ENCODE data around the gene DNAI4.
"Not testable (repeated sequence)": the region's sequence is repeated elsewhere in the genome, so short reads cannot be mapped to it uniquely, and the experiment has no call there.

The DNAI4 gene

DNA sequence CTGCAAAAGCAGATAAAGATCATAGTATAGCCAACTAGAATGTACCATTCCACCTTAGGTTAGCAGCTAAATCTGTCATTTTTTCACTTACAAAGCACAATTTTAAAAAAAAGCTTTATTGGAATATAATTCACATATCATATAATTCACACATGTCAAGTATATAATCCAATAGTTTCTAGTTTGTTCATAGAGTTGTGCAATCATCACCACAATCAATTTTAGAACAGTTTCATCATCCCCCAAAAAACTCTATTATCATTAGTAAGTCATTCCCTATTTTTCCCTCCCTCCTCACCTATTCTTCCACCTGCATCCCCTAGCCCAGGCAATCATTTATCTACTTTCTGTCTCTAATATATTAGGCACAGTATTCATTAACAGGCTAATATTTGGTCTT, 91.5 kb downstream of the DNAI4 start:
- DNase-seq (ENCODE audit: low read depth in 2 of 3, low spot score in 2 of 3): no peak

DNA sequence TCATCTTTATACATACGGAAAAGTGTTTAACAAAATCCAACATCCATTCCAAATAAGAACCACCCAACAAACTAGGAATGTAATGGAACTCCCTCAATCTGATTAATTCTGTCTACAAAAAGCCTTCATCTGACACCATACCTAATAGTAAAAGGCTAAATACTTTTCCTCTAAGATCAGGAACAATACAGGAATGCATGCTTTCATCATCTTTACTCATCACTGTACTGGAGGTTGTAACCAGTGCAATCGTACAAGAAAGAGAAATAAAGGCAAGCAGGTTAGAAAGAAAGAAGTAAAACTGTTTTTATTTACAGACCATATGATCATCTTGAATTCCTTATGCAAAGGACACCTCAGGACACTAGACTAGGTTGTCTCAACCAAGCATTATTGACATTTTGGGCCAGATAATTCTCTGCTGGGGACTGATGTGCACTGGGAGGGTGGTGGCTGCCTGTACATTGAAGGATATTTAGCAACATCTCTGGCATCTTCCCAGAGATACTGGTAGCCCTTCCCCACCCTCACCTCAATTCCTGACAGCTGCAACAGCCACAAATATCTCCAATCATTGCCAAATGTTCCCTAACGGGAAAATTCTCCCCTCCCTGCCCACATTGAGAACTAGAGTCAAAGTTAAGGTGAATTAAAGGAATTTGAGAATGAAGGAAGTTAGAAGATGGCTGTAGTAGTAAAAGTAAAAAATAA, 93.0 kb downstream of the DNAI4 start:
- DNase-seq (ENCODE audit: low read depth in 2 of 3, low spot score in 2 of 3): no peak

GRCh38 chr1:66824771-66825170, 99.9 kb downstream of the DNAI4 start:
- DNase-seq (ENCODE audit: low read depth in 2 of 3, low spot score in 2 of 3): no peak

- no peak for DNase-seq (ENCODE audit: low read depth in 2 of 3, low spot score in 2 of 3)
Observed at GRCh38 chr1:66809736-66810326, 114.8 kb downstream of the DNAI4 start.

GRCh38 chr1:66809245-66809644, 115.4 kb downstream of the DNAI4 start:
- DNase-seq (ENCODE audit: low read depth in 2 of 3, low spot score in 2 of 3): no peak

GRCh38 chr1:66795839-66796238, 128.8 kb downstream of the DNAI4 start:
- DNase-seq (ENCODE audit: low read depth in 2 of 3, low spot score in 2 of 3): not testable (repeated sequence)

DNA sequence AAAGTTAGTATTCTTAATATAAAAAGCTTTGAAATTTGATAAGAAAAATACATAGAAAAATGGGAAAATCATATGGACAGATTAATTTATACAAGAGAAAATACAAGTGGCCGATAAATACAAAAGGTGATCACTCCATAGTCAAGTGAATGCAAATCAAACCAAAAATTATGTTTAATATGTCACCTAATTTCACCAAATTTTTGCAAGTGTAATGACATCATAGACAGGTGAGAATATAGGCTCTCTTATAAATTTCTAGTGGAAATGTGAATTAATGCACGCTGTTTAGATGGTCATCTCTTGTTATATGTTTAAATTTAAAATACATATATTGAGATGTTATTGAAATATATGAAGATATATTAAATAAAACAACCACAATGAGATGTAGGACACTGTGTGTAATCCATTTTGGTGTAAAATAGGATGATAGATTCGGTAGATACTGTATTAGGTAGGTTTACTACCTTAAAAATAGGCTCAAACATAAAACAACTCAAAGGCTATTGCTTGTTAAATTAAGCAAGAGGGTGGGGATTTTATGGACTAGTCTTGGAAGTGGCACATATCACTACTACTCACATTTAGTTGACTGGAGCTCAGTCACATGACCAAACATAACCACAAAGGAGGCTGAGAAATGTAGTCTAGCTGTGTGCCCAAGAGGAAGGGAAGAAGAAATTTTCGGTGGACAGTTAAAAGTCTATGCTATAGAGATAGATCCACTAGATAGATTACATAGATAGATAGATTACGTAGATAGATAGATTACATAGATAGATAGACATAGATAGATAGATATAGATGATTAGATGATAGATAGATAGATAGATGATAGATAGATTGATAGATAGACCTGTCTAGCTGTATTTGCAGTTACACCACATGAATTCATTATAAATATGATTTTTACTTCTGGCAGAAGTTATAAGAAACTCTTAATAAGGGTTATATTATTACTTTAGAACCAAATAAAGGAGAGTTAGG, 132.7 kb downstream of the DNAI4 start:
- no peak for DNase-seq (ENCODE audit: low read depth in 2 of 3, low spot score in 2 of 3)

GRCh38 chr1:66788231-66788939, 136.3 kb downstream of the DNAI4 start:
- DNase-seq (ENCODE audit: low read depth in 2 of 3, low spot score in 2 of 3): peak in 1 of 3 experiments; percentile 4

- DNase-seq (ENCODE audit: low read depth in 2 of 3, low spot score in 2 of 3): no peak
Observed at GRCh38 chr1:66787641-66788040, 137.0 kb downstream of the DNAI4 start.

DNA sequence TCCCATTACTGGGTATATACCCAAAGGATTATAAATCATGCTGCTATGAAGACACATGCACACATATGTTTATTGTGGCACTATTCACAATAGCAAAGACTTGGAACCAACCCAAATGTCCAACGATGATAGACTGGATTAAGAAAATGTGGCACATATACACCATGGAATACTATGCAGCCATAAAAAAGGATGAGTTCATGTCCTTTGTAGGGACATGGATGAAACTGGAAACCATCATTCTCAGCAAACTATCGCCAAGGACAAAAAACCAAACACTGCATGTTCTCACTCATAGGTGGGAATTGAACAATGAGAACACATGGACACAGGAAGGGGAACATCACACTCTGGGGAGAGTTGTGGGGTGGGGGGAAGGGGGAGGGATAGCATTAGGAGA, 138.9 kb downstream of the DNAI4 start:
- DNase-seq (ENCODE audit: low read depth in 2 of 3, low spot score in 2 of 3): not testable (repeated sequence)

- no peak for DNase-seq (ENCODE audit: low read depth in 2 of 3, low spot score in 2 of 3)
Observed at GRCh38 chr1:66779475-66780078, 145.1 kb downstream of the DNAI4 start.

DNA sequence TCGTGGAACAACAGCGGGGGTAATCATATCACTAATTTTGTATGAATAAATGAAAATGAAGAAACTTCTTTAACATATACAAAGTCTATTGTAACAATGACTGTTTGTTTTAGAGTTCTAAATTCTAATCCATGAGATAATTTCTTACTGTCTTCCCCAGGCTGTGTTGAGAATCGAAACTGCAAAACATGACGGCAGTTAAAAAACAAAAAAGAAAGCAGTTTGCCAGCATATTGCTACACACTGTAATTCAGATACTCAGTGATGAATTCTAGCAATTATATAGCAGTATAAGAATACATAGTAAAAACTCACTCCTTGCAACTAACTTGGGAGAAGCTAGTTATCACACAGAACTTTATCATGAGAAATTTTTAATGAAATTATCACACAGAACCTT, 145.7 kb downstream of the DNAI4 start:
- no peak for DNase-seq (ENCODE audit: low read depth in 2 of 3, low spot score in 2 of 3)

DNA sequence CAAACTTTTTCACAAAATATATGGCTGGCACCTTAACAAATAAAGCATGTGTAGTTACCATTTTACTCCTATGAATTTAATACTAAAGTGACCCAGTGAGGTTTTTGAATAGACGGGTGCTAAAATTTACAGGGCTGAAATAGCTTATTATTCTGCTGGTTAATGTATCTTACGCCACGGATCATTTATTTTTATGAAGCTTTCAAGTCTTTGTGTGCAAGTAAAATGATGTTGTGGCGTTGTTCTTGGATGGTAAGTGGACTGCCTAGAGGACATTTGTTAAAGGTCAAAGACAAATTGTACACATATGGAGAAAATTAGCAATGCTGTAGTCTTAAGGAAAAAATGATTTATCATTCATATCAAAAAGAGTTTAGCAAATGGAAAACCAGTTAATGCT, 146.4 kb downstream of the DNAI4 start:
- DNase-seq (ENCODE audit: low read depth in 2 of 3, low spot score in 2 of 3): no peak

DNA sequence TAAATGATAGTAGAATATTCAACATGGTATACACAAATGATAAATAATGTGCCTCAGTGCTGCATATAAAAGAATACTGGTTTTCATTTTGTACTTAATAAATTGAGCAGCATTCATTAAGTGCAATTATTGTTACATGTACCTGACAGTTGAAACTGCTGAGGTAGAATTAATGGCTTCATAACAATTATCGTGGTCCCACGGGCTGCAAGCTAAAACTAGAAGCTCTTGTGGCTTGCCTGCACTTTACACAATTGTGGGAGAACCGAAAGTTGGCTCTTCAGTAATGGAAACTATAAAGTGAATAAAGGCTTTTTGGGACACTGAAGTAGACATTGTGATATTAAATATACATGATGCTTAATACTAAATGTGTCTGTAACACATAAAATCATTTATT, 146.8 kb downstream of the DNAI4 start:
- DNase-seq (ENCODE audit: low read depth in 2 of 3, low spot score in 2 of 3): no peak

DNA sequence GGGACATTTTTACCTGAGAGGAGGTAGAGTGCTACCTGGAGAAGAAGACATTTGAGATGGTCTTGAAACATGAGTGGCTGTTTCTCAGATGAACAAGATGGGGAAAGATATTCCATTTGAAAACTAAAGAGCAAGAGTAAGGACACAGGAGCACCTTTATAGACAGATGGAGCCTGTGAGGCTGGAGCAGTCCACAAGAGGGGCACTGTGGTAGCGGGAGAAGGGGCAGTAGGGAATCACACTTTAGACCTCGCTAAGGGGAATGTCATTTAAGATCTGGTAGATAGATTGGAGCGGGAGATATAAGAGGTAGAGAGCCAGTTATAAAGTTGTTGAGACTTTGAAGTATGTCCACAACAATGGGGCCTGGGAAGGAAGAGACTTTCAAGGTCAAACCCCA, 149.0 kb downstream of the DNAI4 start:
- DNase-seq (ENCODE audit: low read depth in 2 of 3, low spot score in 2 of 3): no peak

DNA sequence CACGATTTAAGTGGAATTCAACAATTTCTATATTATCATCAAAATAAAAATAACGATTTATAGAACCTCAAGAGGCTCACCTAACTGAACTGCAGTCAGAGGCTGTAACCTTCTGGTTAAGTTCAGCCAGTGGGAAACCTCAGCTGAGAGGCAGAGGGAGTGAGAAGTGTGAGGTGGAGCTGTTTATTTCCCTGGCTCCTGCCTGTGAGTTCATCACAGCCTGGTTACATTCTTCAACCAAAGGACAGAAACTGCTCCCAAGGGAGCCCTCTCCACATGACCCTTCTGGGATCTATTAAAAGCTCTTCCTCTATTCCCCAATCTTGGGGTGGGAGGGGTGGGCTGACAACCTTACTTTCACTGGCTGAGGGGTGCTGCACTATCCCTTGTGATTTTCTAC, 150.2 kb downstream of the DNAI4 start:
- DNase-seq (ENCODE audit: low read depth in 2 of 3, low spot score in 2 of 3): no peak

- no peak for DNase-seq (ENCODE audit: low read depth in 2 of 3, low spot score in 2 of 3)
Observed at GRCh38 chr1:66773227-66773626, 151.4 kb downstream of the DNAI4 start.

- DNase-seq (ENCODE audit: low read depth in 2 of 3, low spot score in 2 of 3): no peak
Observed at GRCh38 chr1:66770694-66771093, 154.0 kb downstream of the DNAI4 start.

- no peak for DNase-seq (ENCODE audit: low read depth in 2 of 3, low spot score in 2 of 3)
Observed at GRCh38 chr1:66770240-66770639, 154.4 kb downstream of the DNAI4 start.

DNA sequence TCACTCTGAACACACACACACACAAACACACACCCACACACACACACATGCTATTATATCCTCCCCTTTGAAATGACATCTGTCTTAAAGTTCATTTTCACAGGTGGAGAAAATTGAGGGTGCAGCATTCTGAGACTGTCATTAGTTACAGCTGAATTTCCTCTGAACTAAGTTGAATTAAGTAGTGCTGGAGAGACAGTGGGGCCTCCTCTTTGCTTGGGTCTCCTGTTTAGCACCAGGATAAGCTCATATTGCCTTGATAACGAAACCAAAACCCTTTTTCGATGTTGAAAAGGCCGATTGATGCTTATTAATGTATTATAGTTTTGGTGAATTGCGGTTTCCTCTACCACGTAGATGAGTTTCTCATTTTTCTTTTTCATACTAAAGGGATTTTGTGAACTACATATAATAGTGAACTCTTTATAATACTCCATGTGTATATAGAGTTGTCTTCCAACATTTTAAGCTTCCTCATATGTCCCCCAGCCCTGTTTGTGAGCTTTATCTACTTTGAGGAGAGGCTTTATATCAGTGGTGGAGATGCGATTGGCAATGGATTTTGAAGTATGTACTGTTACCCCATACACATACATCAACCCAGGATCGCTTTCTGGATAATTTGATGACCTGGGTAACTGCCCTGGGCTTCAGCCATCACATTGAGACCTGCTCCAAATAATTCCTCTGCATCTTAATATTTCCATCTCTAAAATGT, 155.0 kb downstream of the DNAI4 start:
- no peak for DNase-seq (ENCODE audit: low read depth in 2 of 3, low spot score in 2 of 3)
